Measurements from ENCODE around the gene SIGLEC7.
"Not testable (repeated sequence)": the region's sequence is repeated elsewhere in the genome, so short reads cannot be mapped to it uniquely, and the experiment has no call there.

The SIGLEC7 gene

DNA sequence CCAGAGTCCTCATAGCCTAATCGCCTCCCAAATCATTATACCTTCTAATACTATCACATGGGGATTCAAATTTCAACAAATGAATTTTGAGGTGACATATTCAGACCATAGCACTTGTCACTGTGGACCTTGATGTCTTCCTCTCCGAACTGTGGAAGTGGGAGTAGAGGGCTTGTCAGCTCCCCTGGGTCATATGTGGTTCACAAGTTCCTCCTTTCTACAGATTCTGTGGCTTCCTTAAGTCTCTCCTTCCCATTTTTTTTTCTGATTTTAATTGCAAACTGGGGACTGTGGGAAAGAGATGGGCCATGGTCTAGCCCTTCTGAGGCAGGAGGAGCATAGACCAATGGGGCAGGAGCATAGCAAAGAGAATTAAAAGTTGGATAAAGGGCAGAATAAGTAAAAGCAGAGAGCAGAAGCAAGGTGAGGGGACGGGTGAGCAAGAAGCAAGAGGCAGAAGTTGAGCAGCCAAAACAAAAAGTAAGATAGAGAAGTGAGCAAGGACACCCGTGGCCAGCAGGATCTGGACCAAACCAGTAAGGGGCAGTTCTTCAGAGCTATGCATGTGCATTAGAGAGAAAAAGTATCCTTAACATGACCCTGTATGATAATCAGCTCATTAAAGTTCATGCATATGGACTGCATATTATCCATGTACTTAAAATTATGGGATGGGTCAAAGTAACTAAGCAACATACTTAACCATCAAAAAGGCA, 2.6 kb upstream of the SIGLEC7 start:
- no peak for DNase-seq (ENCODE audit: low read depth, low spot score)
- CTCF ChIA-PET, result no interaction called here
- POLR2A ChIA-PET, result no interaction called here
- TF ChIP-seq CTCF (IDR thresholded peaks at IDR 0.05; ENCODE audit: insufficient read depth, low read length, missing control alignments), result no peak
- H3K4me3 ChIP-seq (ENCODE audit: low read depth, low read length), result no peak overlapping the region

- TF ChIP-seq CTCF (IDR thresholded peaks at IDR 0.05; ENCODE audit: insufficient read depth, low read length, missing control alignments), result no peak
- POLR2A ChIA-PET, result no interaction called here
- CTCF ChIA-PET, result no interaction called here
- DNase-seq (ENCODE audit: low read depth, low spot score), result no peak
- no peak overlapping the region for H3K4me3 ChIP-seq (ENCODE audit: low read depth, low read length)
Observed at GRCh38 chr19:51140441-51140840, 1.7 kb upstream of the SIGLEC7 start.

- TF ChIP-seq CTCF (IDR thresholded peaks at IDR 0.05; ENCODE audit: insufficient read depth, low read length, missing control alignments), result no peak
- H3K4me3 ChIP-seq (ENCODE audit: low read depth, low read length), result no peak overlapping the region
- ChIA-PET POLR2A (no interaction called here), CTCF (no interaction called here)
- DNase-seq (ENCODE audit: low read depth, low spot score), result no peak
Observed at GRCh38 chr19:51141181-51141580, 920 bp upstream of the SIGLEC7 start.

DNA sequence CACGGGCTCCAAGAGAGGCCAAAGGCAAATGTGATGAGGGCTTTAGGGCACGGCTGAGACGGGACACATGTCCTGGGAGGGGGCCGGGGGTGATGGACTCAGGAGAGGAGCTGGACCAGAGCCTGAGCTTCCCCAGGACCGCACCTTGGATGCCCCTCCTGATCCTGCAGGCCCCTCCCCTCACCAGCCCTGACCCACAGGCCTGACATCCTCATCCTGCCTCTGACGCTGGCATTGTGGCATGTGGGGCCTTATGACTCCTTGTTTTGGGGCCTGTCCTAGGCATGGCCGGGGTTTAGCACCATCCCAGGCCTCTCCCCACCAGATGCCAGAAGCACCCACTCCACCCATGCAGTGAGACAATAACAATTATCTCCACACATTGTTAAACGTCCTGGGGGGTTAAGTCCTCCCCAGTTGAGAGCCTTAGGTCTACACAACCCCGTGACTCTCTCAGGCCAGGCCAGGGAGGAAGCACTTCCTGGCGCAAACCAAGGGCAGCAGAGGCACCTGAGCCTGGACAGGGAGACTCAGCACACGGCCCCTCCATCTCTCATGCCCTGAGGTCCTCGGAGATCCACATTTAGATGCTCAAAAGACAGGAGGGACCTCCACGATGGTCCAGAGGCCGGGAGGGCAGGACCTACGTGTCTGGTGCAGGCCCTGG, 841 bp downstream of the SIGLEC7 start:
- H3K4me3 ChIP-seq (ENCODE audit: low read depth, low read length); POLR2A ChIA-PET; CTCF ChIA-PET; DNase-seq (ENCODE audit: low read depth, low spot score): not testable (repeated sequence)

GRCh38 chr19:51143486-51143885, 1.4 kb downstream of the SIGLEC7 start:
- ChIA-PET POLR2A (no interaction called here), CTCF (no interaction called here)
- no peak for TF ChIP-seq CTCF (IDR thresholded peaks at IDR 0.05; ENCODE audit: insufficient read depth, low read length, missing control alignments)
- DNase-seq (ENCODE audit: low read depth, low spot score), result no peak
- no peak overlapping the region for H3K4me3 ChIP-seq (ENCODE audit: low read depth, low read length)

- ChIA-PET CTCF (no interaction called here), POLR2A (no interaction called here)
Observed at GRCh38 chr19:51144482-51145045, 2.5 kb downstream of the SIGLEC7 start.

More at GRCh38 chr19:51144482-51145045, 2.5 kb downstream of the SIGLEC7 start:
- DNase-seq (ENCODE audit: low read depth, low spot score), result no peak
- no peak for TF ChIP-seq CTCF (IDR thresholded peaks at IDR 0.05; ENCODE audit: insufficient read depth, low read length, missing control alignments)
- no peak overlapping the region for H3K4me3 ChIP-seq (ENCODE audit: low read depth, low read length)
